Measurements from ENCODE around the gene HERC2.

DNA sequence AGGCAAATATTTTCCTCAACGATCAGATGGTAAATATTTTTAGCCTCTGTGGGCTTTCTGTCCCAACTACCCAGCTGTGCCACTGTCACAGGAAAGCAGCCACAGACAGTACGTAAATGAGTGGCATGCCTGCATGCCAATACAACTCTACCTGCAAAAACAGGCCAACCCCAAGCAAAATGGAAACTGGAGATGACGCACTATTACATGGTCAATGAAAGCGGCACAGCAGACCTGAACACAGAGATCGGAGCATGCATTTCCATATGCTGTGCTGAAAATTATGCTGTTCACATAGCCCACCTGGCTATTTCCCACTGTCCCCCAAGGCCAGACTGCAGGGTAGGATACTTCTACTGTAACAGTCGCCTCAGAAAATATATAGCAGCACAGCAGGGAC is 57.8 kb downstream of the HERC2 start:
- TF ChIP-seq, protein P1, sequence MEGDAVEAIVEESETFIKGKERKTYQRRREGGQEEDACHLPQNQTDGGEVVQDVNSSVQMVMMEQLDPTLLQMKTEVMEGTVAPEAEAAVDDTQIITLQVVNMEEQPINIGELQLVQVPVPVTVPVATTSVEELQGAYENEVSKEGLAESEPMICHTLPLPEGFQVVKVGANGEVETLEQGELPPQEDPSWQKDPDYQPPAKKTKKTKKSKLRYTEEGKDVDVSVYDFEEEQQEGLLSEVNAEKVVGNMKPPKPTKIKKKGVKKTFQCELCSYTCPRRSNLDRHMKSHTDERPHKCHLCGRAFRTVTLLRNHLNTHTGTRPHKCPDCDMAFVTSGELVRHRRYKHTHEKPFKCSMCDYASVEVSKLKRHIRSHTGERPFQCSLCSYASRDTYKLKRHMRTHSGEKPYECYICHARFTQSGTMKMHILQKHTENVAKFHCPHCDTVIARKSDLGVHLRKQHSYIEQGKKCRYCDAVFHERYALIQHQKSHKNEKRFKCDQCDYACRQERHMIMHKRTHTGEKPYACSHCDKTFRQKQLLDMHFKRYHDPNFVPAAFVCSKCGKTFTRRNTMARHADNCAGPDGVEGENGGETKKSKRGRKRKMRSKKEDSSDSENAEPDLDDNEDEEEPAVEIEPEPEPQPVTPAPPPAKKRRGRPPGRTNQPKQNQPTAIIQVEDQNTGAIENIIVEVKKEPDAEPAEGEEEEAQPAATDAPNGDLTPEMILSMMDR (conservative IDR thresholded peaks at IDR 0.05 in 1 of 2, IDR thresholded peaks at IDR 0.05 in 1 of 2; ENCODE audit: extremely low read depth in 1 of 2, insufficient read depth in 1 of 2, low read depth in 1 of 2, low read length in 2 of 2): no peak
- TF ChIP-seq EZH2 (IDR thresholded peaks at IDR 0.05; ENCODE audit: borderline replicate concordance, low read length): no peak

All from mammary epithelial cell (primary cell).